Activated CD4-positive, alpha-beta T cell treated with anti-CD3 and anti-CD28 coated beads, Interleukin-2, amount 10 ng/mL, durations not matched to agents 24 days and 14 days (primary cell): ENCODE measurements around the gene CRB3. TPM values are rescaled to one million over a fixed set of nuclear protein-coding genes. Genes with fewer than 3 reads are reported as not detected.
"Not testable (repeated sequence)": the region's sequence is repeated elsewhere in the genome, so short reads cannot be mapped to it uniquely, and the experiment has no call there.

Experiments used
- DNase-seq: peaks from one replicate; pipeline ENCODE4 v3.0.0; 2022
- H3K27ac Mint-ChIP-seq: one replicate; pipeline ENCODE4 v1.8.0; 2022; ENCODE audit warnings: mild to moderate bottlenecking, mixed read lengths
- H3K27me3 Mint-ChIP-seq: one replicate; pipeline ENCODE4 v1.8.0; 2022; ENCODE audit warnings: mixed read lengths
- H3K36me3 Mint-ChIP-seq: one replicate; pipeline ENCODE4 v1.8.0; 2022; ENCODE audit warnings: low read depth, mild to moderate bottlenecking, mixed read lengths
- H3K4me1 Mint-ChIP-seq: one replicate; pipeline ENCODE4 v1.8.0; 2021; ENCODE audit warnings: mixed read lengths
- H3K4me3 Mint-ChIP-seq: one replicate; pipeline ENCODE4 v1.8.0; 2022; ENCODE audit warnings: mild to moderate bottlenecking, moderate library complexity, mixed read lengths
- H3K9me3 Mint-ChIP-seq: one replicate; pipeline ENCODE4 v1.8.0; 2021; ENCODE audit warnings: mixed read lengths
- intact Hi-C: fragments of 100-400 bp; cut with micrococcal nuclease; formaldehyde crosslinking; loops from one replicate; pipeline ENCODE4 v1.15.1; 2023
- total RNA-seq: library from RNA; stranded (reverse); gene quantifications from 2 replicates; pipeline ENCODE4 v1.2.3, GENCODE V29; 2022

The CRB3 gene
- total RNA-seq, 1 donor from 2014 or later, result 0.33 TPM

DNA sequence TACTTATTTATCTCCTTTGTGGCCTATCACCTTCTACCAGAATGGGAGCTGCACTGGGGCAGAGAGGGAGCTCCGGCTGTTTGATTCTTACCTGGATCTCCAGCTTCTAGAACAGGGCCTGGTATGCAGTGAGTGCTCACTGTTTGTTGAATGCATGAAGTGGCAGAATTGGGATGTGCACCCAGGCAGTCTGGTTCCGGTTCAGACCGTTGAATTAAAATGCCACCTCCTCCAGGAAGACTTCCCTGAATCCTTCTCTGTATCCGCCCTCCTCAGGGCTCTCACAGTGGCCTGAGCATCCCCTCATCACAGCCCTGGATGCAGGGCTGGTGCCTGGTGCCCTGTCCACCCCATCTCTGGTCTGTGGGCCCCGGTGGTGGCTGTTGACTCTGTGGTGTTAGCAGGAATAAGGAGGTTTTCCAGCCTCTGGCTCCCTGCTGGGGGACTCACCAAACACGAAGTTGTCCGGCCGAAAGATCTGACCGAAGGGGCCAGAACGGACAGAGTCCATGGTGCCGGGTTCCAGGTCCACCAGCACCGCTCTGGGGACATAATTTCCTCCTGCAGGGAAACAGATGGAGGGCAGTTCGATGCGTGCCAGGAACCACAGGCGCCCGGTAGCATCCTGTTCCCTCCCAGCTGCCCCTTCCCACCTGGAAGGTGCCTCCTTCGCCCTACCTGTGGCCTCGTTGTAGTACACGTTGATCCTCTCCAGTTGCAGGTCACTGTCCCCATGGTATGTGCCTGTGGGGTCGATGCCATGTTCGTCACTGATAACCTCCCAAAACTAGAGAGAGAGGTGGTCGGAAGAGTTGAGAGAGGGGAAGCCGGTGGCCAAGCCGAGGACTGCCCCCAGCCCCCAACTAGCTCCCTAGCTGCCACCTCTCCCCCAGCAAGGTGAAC, 37.0 kb downstream of the CRB3 start:
- Mint-ChIP-seq H3K27ac (peak overlapping the region; percentile 65), H3K4me1 (peaks cover 21% of the 10 kb centered on the region), H3K36me3 (no peaks in the 10 kb centered on the region), H3K27me3 (peaks cover 22% of the 10 kb centered on the region), H3K9me3 (no peaks in the 10 kb centered on the region), H3K4me3 (peak overlapping the region; percentile 83)
- intact Hi-C loops, result no loop called here
- no peak for DNase-seq

DNA sequence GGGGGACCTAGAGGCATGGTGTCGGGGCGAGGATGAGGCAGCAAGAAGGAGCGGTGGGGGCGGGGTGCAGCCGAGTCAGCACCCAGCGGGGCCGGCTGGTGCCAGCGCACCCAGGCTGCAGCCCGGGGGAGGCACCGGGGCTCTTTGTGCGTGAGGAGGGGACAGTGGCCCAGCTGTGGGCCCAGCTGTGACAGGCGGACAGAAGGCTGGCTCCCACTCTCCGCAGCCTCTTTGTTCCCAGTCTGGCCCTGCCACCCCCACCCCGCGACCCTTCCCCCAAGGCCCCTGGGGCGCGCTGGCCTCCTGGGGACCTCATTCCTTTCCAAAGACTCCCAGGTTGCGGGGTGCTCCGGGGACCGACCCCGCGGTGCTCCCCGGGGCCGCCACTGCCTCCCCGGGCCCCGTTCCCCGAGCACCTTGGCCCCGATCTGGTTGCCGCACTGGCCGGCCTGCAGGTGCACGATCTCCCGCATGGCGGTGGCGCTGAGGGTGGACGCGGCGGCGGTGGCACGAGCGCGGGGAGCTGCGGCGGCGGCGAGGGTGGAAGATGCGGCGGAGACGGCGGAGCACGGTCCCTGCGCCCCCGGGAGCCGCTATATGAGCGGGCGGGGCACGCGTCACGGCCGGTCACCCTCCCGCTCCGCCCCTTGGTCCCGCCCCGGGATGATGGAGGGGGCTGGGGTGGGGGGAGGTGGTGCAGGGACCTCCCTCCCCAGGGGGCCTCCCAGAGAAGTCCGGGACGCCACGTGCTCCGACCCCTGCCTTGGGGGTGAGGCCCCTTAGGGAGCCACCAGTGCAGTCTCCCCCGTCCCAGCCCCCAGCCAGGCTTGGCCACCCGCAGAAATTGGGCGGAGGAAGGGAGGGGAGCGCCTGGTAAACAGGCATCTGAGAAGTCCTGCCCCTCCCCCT, 37.9 kb downstream of the CRB3 start, which contains the start of gene TUBB4A:
TUBB4A (minus strand) TSS at position 570 of the 909 bp plus-strand sequence; CDS start at position 473, 97 bp downstream.
- H3K27ac Mint-ChIP-seq, result peak within 1 kb of the TSS; percentile 65
- H3K9me3 Mint-ChIP-seq, result no peaks in the 10 kb centered on the region
- intact Hi-C loops, result loop anchor here (2.0 kb wide), 1 partner anchor 21 kb away; the partner anchor contains the start of gene DENND1C
- no peaks in the 10 kb centered on the region for H3K36me3 Mint-ChIP-seq
- DNase-seq, result peak; percentile 85
- H3K4me3 Mint-ChIP-seq, result peak within 1 kb of the TSS; percentile 83
- peaks cover 22% of the 10 kb centered on the region for H3K27me3 Mint-ChIP-seq
- H3K4me1 Mint-ChIP-seq, result peaks cover 21% of the 10 kb centered on the region

DNA sequence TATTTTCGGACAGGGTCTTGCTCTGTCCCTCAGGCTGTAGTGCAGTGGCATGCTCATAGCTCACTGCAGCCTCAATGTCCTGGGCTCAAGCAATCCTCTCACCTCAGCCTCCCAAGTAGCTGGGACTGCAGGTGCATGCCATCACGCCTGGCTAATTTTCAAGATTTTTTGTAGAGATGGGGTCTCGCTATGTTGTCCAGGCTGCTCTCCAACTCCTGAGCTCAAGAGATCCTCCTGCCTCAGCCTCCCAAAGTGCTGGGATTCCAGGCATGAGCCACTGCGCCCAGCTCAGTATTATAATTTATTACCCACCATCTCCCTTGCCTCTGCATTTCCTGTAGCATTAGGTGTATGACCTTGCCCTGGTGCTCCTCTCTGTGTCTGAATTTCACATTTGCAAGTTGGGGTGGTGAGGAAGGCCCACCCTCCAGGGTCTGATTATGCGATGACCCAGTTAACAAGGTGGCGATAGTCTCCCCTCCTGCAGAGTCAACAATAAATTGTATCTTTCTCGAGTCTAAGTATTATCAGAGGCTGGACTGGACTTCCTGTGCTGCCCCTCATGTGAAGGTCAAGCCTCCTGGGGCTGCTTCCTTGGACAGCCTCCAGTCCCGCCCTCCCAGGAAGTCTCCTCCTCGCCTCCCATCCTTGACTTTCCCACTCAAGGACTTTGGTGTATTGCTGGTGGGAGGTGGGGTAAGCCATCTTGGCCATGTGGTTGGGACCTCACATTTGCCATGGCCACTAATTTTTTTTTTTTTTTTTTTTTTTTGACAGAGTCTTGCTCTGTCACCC, 39.5 kb downstream of the CRB3 start:
- Mint-ChIP-seq H3K27ac (no peak overlapping the region), H3K36me3 (no peaks in the 10 kb centered on the region), H3K27me3 (peaks cover 22% of the 10 kb centered on the region), H3K4me3 (peak overlapping the region; percentile 46), H3K4me1 (peaks cover 18% of the 10 kb centered on the region), H3K9me3 (no peaks in the 10 kb centered on the region)
- intact Hi-C loops, result loop anchor here (2.0 kb wide), 3 partner anchors 23 to 79 kb away; partner anchors contain the start of genes DENND1C and KHSRP
- no peak for DNase-seq

DNA sequence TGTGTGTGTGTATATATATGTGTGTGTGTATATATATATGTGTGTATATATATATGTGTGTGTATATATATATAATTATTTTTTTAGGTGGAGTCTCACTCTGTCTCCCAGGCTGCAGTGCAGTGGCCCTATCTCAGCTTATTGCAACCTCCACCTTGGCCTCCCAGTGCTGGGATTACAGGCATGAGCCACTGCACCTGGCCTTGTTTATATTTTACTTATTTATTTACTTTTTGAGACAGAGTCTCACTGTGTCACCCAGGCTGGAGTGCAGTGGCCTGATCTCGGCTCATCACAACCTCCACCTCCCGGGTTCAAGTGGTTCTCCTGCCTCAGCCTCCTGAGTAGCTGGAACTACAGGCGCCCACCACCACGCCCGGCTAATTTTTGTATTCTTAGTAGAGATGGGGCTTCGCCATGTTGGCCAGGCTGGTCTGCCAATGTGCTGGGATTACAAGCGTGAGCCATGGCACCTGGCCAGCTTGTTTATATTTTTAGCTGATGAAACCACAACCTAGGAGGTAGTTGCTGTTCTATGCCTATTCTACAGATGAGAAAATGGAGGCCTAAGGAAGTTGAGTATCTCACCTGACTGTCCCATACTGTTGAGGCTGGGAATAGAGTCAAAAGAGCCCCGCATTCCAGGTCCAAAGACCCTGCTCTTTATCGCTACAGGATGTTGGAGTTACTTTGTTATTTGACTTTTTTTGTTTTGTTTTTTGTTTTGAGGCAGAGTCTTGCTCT, 44.1 kb downstream of the CRB3 start:
- H3K27me3 Mint-ChIP-seq, H3K4me1 Mint-ChIP-seq, H3K4me3 Mint-ChIP-seq, DNase-seq, intact Hi-C loops, H3K9me3 Mint-ChIP-seq, H3K27ac Mint-ChIP-seq, H3K36me3 Mint-ChIP-seq: not testable (repeated sequence)

DNA sequence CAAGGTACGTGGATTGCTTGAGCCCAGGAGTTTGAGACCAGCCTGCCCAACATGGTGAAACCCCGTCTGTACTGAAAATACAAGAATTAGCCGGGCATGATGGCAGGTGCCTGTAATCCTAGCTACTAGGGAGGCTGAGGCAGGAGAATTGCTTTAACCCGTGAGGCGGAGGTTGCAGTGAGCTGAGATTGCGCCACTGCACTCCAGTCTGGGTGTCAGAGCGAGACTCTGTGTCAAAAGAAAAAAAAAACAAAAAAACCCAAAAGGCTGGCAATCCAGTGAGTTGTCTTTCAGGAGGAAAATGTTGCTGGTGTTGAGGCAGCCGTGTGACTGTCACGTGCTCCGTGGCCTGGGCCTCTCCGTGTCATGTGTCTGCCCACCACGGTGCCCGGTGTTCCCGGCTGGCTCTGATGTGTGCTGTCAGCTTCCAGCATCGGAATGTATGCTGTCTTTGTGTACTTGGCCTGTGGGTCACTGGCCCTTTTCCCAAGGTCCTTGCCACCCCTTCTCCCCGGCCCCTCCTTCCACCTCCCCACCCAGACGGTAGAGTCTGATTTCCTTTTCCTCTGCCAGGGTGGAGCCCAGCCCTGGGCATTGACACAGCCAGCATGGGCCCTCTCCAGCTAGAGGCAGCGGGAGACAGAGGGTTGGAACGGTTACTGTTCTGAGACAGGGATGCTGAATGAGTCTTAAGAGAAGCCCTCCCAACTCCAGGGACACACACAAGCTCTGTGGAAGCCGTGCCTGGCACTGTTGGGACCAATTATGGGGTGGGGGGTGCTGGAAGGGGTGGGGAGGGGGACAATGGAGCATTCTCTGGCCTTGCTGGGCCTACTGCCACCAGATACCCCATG, 45.3 kb downstream of the CRB3 start:
- Mint-ChIP-seq H3K4me3 (no peak overlapping the region), H3K27ac (no peak overlapping the region), H3K36me3 (no peaks in the 10 kb centered on the region), H3K9me3 (no peaks in the 10 kb centered on the region), H3K27me3 (no peaks in the 10 kb centered on the region), H3K4me1 (peaks cover 5% of the 10 kb centered on the region)
- intact Hi-C loops, result no loop called here
- no peak for DNase-seq

DNA sequence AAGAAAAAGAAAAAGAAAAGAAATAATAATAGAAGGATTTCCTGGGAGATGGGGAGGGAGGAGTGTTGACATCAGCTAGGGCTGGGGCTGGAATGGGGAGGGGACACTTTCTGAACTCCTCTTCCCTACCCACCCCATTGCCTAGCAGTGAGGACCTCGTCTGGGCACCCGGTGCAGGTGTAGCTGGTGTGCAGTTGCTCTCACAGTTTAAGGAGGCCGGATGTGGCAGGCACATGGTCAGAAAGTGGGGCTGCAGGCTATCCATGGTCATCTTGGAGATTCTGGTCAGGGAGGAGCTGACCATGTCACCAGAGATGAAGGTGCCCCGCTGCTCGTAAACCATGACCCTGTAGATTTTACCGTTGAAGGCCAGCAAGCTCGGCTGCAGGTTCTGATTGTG, 46.5 kb downstream of the CRB3 start:
- intact Hi-C loops, result no loop called here
- Mint-ChIP-seq H3K27me3 (no peaks in the 10 kb centered on the region), H3K9me3 (no peaks in the 10 kb centered on the region), H3K27ac (no peak overlapping the region), H3K4me1 (peaks cover 4% of the 10 kb centered on the region), H3K36me3 (no peaks in the 10 kb centered on the region), H3K4me3 (no peak overlapping the region)
- no peak for DNase-seq

DNA sequence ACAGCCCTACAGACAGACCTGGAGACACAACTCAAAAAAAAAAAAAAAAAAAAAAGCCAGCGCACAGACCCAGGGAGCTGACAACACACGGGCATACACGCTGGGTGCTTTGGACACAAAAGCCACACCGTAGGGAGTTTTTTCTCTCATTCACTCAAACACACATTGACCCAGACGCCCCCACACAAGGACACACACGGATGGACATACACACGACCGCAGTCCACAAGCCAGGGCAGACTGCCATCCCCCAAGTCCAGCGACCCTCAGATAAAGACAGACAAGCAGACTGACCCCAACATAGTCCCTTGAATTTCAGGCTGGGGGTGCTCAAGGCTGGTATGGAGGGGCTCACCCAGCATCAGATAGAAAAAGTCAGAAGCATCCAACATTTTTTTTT, 50.0 kb downstream of the CRB3 start:
- H3K36me3 Mint-ChIP-seq, result no peaks in the 10 kb centered on the region
- H3K9me3 Mint-ChIP-seq, result no peaks in the 10 kb centered on the region
- no peak overlapping the region for H3K4me3 Mint-ChIP-seq
- H3K27me3 Mint-ChIP-seq, result no peaks in the 10 kb centered on the region
- peak overlapping the region; percentile 53 for H3K27ac Mint-ChIP-seq
- intact Hi-C loops, result no loop called here
- DNase-seq, result no peak
- peaks cover 27% of the 10 kb centered on the region for H3K4me1 Mint-ChIP-seq

DNA sequence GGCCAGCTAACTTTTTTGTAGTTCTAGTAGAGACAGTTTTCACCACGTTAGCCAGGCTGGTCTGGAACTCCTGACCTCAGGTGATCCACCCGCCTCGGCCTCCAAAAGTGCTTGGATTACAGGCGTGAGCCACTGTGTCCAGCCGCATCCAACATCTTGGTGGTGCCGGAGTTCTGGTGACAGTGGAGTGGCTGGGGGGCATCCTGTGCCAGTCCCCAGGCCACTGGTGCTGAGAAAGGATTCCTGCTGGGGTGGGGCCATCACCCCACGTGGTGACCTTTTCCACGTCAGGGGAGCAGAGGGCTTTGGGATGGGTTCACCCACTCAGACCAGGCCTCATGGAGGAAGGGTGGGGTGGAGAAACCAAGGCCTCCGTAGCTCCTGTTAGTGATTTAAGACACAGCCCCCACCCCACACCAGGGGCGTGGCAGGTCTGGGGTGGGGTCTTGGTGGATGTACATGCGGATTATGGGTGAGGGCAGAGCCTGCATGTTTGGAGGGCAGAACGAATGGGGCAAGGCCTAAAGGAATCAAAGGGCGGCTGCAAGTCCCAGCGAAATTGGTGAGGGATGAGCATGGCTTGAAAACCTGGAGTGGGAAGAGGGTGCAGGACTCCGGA, 51.0 kb downstream of the CRB3 start:
- no peak for DNase-seq
- intact Hi-C loops, result loop anchor here (5.0 kb wide), 3 partner anchors 33 to 237 kb away; partner anchors contain the start of gene DENND1C
- H3K27me3 Mint-ChIP-seq, result no peaks in the 10 kb centered on the region
- H3K27ac Mint-ChIP-seq, result peak overlapping the region; percentile 64
- H3K4me3 Mint-ChIP-seq, result peak overlapping the region; percentile 39
- no peaks in the 10 kb centered on the region for H3K36me3 Mint-ChIP-seq
- no peaks in the 10 kb centered on the region for H3K9me3 Mint-ChIP-seq
- H3K4me1 Mint-ChIP-seq, result peaks cover 31% of the 10 kb centered on the region

DNA sequence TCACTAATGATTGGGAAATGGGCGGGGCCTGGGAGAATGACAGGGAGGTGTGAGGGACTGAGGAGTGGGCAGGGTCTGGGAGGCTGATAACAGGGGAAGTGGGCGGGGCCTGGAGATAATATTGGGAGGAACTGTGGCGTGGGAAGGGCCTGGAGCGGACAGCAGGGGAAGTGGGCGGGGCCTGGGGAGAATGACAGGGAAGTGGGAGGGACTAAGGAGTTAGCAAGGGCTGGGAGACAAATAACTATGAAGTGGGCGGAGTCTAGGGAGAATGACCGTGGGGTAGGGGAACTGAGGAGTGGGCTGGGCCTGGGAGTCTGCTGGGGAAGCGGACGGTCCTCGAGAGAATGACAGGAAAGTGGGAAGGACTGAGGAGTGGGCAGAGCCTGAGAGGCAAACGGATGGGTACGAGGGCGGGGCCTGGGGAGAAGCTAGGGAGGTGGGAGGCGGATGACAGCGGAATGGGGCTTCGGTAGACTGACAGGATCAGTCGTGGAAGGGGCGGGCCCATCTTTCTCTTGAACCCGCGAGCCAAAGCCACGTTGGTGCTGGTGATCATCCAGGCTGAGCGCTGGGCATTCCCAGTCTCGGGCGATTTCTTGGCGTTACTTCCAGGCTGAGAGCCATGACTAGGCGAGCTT, 52.1 kb downstream of the CRB3 start:
- H3K4me3 Mint-ChIP-seq, result peak overlapping the region; percentile 94

More for the DNA sequence above, 52.1 kb downstream of the CRB3 start:
- no peaks in the 10 kb centered on the region for H3K36me3 Mint-ChIP-seq
- H3K27ac Mint-ChIP-seq, result peak overlapping the region; percentile 82
- intact Hi-C loops, result loop anchor here (1.0 to 5.0 kb wide), 5 partner anchors 14 to 236 kb away; partner anchors contain the start of gene DENND1C
- peaks cover 34% of the 10 kb centered on the region for H3K4me1 Mint-ChIP-seq
- no peaks in the 10 kb centered on the region for H3K27me3 Mint-ChIP-seq
- DNase-seq, result peak; percentile 93
- no peaks in the 10 kb centered on the region for H3K9me3 Mint-ChIP-seq
